Measurements from ENCODE around the gene GARRE1. TPM values are rescaled to one million over a fixed set of nuclear protein-coding genes. Genes with fewer than 3 reads are reported as not detected.

The GARRE1 gene
- polyA plus RNA-seq, 1 experiment, result 17.6 TPM

- ChIA-PET CTCF (interaction anchor here (0.9 kb wide), 1 partner anchor 51 kb away, joined by 3 read pairs; no protein-coding TSS in a partner anchor), POLR2A (interaction anchor here (0.6 kb wide), 1 partner anchor 11 kb away, joined by 6 read pairs; no protein-coding TSS in a partner anchor)
- Histone ChIP-seq H3K4me3 (ENCODE audit: low read depth, low read length) (no peak overlapping the region), H3K27me3 (ENCODE audit: control insufficient read depth, insufficient read depth, low read length) (no peaks in the 10 kb centered on the region), H3K27ac (ENCODE audit: low read depth, low read length) (no peak overlapping the region), H3K9me3 (ENCODE audit: control insufficient read depth, insufficient read depth, low read length) (peaks cover 5% of the 10 kb centered on the region; the same call in 1 of the 2 replicates)
- no peak for TF ChIP-seq CTCF (IDR thresholded peaks at IDR 0.05; ENCODE audit: low read depth, low read length)
- DNase-seq (ENCODE audit: low read depth, low spot score), result no peak
Measured at GRCh38 chr19:34295103-34295502, 40.7 kb downstream of the GARRE1 start.

GRCh38 chr19:34298891-34299520 lies 44.7 kb downstream of the GARRE1 start:
- no peak for DNase-seq (ENCODE audit: low read depth, low spot score)
- Histone ChIP-seq H3K9me3 (ENCODE audit: control insufficient read depth, insufficient read depth, low read length) (no peaks in the 10 kb centered on the region), H3K27me3 (ENCODE audit: control insufficient read depth, insufficient read depth, low read length) (no peaks in the 10 kb centered on the region), H3K27ac (ENCODE audit: low read depth, low read length) (no peak overlapping the region), H3K4me3 (ENCODE audit: low read depth, low read length) (no peak overlapping the region)
- ChIA-PET POLR2A (no interaction called here), CTCF (interaction anchor here (1.6 kb wide), 1 partner anchor 9 kb away, joined by 3 read pairs; no protein-coding TSS in a partner anchor)
- no peak for TF ChIP-seq CTCF (IDR thresholded peaks at IDR 0.05; ENCODE audit: low read depth, low read length)

DNA sequence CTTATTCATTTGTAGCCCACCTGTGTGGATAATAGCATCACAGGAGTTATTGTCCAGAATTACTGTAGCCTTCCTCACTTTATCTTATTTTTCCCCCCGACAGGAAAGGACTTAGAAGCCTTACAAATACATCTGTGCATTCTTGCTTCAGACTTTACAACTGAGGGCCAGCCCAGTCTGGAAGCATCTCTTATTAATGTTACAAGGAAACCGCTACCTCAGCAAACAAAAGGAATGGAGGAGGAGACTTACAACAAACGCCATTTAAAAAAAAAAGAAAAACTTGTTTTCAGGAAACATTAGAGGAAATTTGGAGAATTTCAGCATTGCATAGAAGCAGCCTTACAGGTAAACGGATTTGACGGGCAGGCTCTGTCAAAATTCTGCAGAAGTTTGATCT lies 45.2 kb downstream of the GARRE1 start:
- no peaks in the 10 kb centered on the region for H3K9me3 ChIP-seq (ENCODE audit: control insufficient read depth, insufficient read depth, low read length)
- no peak for DNase-seq (ENCODE audit: low read depth, low spot score)
- CTCF ChIA-PET, result no interaction called here
- H3K4me3 ChIP-seq (ENCODE audit: low read depth, low read length), result no peak overlapping the region
- POLR2A ChIA-PET, result no interaction called here
- H3K27me3 ChIP-seq (ENCODE audit: control insufficient read depth, insufficient read depth, low read length), result no peaks in the 10 kb centered on the region
- no peak for TF ChIP-seq CTCF (IDR thresholded peaks at IDR 0.05; ENCODE audit: low read depth, low read length)
- no peak overlapping the region for H3K27ac ChIP-seq (ENCODE audit: low read depth, low read length)

DNA sequence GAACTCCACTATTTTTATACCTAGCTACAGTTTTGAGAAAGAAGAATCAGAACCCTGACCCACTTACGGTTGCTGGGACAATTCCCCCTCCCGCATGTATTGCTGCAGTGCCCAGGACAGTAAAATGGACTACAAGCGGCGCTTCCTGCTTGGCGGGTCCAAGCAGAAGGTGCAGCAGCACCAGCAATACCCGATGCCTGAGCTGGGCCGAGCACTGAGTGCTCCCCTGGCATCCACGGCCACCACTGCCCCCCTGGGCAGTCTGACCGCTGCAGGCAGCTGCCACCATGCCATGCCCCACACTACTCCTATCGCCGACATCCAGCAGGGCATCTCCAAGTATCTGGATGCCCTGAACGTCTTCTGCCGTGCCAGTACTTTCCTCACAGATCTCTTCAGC lies 46.0 kb downstream of the GARRE1 start:
- ChIA-PET POLR2A (no interaction called here), CTCF (interaction anchor here (0.7 kb wide), 1 partner anchor 16 kb away, joined by 3 read pairs; no protein-coding TSS in a partner anchor)
- no peaks in the 10 kb centered on the region for H3K27me3 ChIP-seq (ENCODE audit: control insufficient read depth, insufficient read depth, low read length)
- DNase-seq (ENCODE audit: low read depth, low spot score), result no peak
- H3K9me3 ChIP-seq (ENCODE audit: control insufficient read depth, insufficient read depth, low read length), result no peaks in the 10 kb centered on the region
- no peak overlapping the region for H3K27ac ChIP-seq (ENCODE audit: low read depth, low read length)
- TF ChIP-seq CTCF (IDR thresholded peaks at IDR 0.05; ENCODE audit: low read depth, low read length), result no peak
- no peak overlapping the region for H3K4me3 ChIP-seq (ENCODE audit: low read depth, low read length)

DNA sequence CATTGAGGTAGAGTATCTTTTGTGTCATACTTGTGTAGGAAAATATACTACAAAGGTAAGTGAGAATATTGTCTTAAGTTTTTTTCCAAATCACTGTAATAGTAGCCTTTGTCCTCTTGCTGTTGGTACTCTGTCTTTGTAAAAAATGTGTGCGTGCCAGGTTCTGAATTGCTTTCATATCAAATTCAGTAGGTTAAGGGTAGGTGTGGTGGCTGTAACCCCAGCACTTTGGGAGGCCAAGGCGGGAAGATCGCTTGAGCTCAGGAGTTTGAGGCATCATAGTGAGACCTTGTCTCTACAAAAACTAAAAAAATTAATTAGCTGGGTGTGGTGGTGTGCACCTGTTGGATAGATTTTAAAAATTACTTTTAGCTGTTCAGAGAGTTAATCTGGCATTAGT lies 46.6 kb downstream of the GARRE1 start:
- Histone ChIP-seq H3K27ac (ENCODE audit: low read depth, low read length) (no peak overlapping the region), H3K9me3 (ENCODE audit: control insufficient read depth, insufficient read depth, low read length) (no peaks in the 10 kb centered on the region), H3K4me3 (ENCODE audit: low read depth, low read length) (no peak overlapping the region), H3K27me3 (ENCODE audit: control insufficient read depth, insufficient read depth, low read length) (no peaks in the 10 kb centered on the region)
- TF ChIP-seq CTCF (IDR thresholded peaks at IDR 0.05; ENCODE audit: low read depth, low read length), result no peak
- ChIA-PET CTCF (interaction anchor here (0.7 kb wide), 1 partner anchor 15 kb away, joined by 3 read pairs; no protein-coding TSS in a partner anchor), POLR2A (no interaction called here)
- DNase-seq (ENCODE audit: low read depth, low spot score), result no peak

Other genes with a start within 250 kb of the GARRE1 start
- 97.0 and 99.2 TPM in 2 replicates for gene LSM14A, start 82.0 kb upstream of the GARRE1 start, polyA plus RNA-seq (2011; rRNA removed)
- 140 and 141 TPM in 2 replicates for gene GPI, start 110.6 kb downstream of the GARRE1 start, polyA plus RNA-seq (2011; rRNA removed)
- 11.3 and 14.0 TPM in 2 replicates for gene PDCD2L, start 149.8 kb downstream of the GARRE1 start, polyA plus RNA-seq (2011; rRNA removed)
- 156 and 162 TPM in 2 replicates for gene UBA2, start 173.8 kb downstream of the GARRE1 start, polyA plus RNA-seq (2011; rRNA removed)
- gene WTIP, start 227.2 kb downstream of the GARRE1 start, polyA plus RNA-seq (2011; rRNA removed), result 27.2 and 32.1 TPM in 2 replicates